Left ventricle myocardium superior (tissue), 1 donor: ENCODE data around the gene STYXL1. TPM values are rescaled to one million over a fixed set of nuclear protein-coding genes. Genes with fewer than 3 reads are reported as not detected.

Source experiments
- ATAC-seq: fragments of 200-7000 bp; cut with Tn5 transposase; one replicate; pipeline ENCODE4 v1.9.1; 2020; ENCODE audit warnings: mild to moderate bottlenecking, moderate library complexity
- DNase-seq: peaks from one replicate; pipeline ENCODE4 v3.0.0-alpha.2; 2020
- intact Hi-C: fragments of 100-400 bp; cut with micrococcal nuclease; formaldehyde crosslinking; loops from one replicate; pipeline ENCODE4 v1.11.0; 2022
- total RNA-seq: library from RNA; stranded (reverse); fragmentation: NEBNext Ultra II Directional; extraction: Animal tissue kit (Norgen Biotek cat#: 25700); gene quantifications from one replicate; pipeline ENCODE4 v1.2.1, GENCODE V29; 2021
- donor health status: DM: no; HTN: yes; CAD: no; lungs with severe emphysema.

STYXL1 gene
- total RNA-seq, 1 donor from 2014 or later = 21.9 TPM

DNA sequence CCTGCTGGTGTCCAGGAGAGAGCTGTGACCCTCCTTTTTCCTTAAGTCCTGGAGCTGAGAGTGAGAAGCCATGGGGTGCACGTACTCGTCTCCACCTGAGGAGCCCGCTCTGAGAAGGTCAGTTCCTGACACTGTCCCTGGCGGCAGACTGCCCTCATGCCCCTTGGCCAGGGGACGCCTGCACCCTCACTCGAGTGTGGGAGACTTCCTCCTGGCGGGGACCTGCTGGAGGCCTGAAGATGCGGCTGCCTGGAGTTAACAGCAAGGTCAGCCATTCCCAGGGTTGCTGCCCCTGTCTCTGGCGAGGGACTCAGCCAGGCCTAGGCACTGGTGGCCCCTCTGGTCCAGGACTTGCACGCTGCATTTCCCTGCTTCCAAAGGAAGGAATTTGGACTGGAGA lies 79.8 kb downstream of the STYXL1 start:
- intact Hi-C loops = no loop called here
- no peak for DNase-seq
- no peak for ATAC-seq

DNA sequence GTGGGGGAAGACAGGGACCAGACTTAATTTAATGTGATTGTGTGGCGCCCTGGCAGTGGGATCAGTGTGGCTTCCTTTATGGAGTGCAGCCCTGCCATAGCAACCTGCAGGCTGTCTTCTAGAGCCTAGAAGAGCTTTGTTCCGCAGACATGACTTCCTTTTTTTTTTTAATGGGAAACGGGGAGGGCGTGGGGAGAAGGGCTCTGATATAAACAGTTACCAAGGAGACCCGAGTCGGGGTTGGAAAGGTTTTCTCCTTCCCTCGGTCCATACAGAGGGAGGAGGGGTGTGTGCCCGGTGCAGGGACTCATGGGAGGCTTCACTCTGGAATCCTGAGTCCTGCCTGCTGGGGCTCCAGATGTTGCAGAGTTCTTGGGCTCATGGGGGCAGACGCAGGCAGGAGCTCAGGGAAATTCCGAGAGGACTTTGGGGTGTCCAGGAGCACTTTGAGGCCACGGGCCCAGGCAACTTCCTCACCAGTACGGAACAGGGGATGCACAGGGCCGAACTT lies 80.3 kb downstream of the STYXL1 start:
- ATAC-seq = peak; percentile 24
- intact Hi-C loops = no loop called here
- peak; percentile 53 for DNase-seq

DNA sequence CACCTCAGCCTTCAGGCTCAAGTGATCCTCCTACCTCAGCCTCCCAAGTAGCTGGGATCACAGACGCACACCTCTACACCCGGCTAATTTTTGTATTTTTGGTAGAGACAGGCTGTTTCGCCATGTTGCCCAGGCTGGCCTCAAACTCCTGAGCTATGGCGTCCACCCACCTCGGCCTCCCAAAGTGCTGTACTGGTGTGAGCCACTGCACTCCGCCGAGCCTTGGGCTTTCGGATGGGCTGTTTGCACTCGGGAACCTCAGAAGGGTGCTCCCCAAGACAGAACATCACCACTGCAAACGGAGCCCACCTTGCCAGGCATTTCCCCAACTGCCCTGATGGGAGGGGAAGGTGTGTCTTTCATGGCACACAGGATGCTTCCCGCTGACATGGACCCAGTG lies 80.7 kb downstream of the STYXL1 start:
- ATAC-seq = no peak
- DNase-seq = no peak
- intact Hi-C loops = no loop called here

DNA sequence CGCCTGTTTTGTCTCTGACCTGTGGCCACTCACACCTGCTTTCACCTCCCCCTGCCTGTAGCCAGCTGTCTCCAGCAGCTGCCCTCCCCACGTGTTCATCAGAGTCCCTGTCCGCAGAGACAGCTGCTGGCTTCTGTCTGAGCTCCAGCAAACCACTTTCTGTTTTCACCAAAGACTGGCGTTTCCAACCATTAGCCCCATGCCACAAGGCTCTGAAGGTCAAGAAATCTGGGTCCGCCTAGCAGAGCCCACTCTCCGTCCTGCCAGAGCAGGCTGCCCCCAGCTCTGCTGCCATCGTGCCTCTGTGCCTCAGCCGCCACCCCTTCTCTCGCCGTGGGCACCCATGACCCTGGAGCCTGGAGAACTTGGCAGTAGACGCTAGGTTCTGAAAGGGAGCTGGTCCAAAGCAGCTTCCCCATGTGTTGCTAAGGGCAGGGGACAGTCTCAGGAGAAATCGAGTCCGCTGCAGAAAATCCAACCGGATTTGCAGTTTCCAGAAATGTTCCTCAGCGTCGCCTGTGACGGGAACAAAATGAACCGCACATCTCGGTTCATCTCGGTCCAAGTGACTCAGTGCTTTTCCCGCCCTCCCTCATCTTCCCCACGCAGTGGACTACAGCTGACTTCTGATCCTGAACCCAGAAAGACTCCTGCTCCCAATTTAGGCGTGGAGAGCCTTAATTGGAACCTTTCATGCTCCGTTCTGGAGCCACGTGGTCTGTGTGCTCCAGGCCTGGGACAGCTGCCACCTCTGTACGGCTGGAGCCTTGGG lies 81.4 kb downstream of the STYXL1 start:
- peak; percentile 77 for DNase-seq
- intact Hi-C loops = no loop called here
- peak; percentile 74 for ATAC-seq

GRCh38 chr7:75965617-75966016 lies 82.2 kb downstream of the STYXL1 start:
- DNase-seq (no peak), ATAC-seq (no peak)
- intact Hi-C loops = no loop called here

DNA sequence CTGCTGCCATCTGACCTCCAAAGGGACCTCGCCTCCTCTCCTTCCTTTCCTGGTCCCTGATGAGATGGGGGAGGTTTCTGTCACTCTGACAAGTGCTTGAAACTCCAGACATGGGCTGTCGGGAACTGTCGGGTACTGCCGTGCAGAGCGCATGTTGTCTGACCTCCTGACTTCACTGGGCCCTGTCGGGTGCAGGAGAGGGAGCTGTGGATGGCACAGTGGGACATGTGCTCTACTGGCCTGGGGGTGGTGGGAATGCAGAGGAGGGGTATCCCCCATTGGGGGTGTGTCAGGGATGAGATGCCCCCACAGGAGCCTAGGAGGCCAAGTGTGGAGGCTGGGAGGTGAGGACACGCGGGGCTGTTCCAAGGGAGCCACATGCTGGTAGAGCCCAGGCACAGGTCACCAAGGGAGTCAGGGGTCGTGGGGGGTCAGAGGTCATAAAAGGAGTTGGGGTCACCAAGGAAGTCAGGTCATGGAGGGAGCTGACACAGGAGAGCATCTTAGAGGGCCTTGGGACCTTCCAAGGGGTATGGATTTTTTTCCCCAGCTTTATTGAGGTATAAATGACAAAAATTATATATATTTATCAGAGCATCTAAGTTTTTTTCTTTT lies 84.3 kb downstream of the STYXL1 start:
- peak; percentile 16 for ATAC-seq
- no peak for DNase-seq
- intact Hi-C loops = no loop called here

DNA sequence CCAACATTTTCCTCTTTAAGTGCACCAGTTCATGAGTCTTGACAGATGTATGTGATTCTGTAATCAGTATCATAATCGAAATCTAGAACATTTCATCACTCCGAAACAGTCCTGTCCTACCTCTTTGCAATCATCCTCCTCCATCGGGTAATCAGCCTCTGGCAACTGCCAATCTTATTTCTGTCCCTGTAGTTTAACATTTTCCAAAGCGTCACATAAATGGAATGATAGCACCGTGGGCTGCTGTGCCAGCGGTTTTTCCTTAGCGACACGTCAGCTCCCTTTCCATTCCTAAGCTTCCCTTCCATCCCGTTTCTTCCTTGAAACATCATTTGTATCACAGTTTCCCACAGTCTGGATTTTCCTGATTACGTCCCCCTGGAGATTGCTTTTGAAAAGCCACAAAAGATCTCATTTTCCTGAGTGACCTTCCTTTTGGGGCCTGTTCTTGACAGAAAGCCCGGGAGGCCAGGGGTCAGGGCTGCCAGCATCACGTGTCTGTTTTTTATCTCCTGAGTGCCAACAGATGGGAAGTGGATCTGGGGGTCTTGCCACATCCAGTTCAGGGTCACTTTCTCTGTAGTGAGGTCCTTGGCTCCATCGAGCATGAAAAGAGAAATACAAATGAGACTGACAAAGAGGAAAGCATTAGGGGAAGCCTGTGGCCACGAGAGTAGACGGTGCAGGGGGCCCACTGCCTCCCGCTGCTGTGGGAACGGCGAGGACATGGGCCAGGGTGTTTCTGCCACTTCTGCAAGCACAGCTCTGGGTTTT lies 85.0 kb downstream of the STYXL1 start:
- intact Hi-C loops = no loop called here
- DNase-seq = peak; percentile 67
- ATAC-seq = peak; percentile 44

GRCh38 chr7:75961218-75961617 lies 86.6 kb downstream of the STYXL1 start:
- ATAC-seq (no peak), DNase-seq (no peak)
- intact Hi-C loops = no loop called here

GRCh38 chr7:75960372-75960771 lies 87.4 kb downstream of the STYXL1 start:
- no peak for DNase-seq
- ATAC-seq = no peak
- intact Hi-C loops = no loop called here

- no peak for ATAC-seq
- DNase-seq = no peak
- intact Hi-C loops = no loop called here
These were observed 88.8 kb downstream of the STYXL1 start for GRCh38 chr7:75958802-75959543.

DNA sequence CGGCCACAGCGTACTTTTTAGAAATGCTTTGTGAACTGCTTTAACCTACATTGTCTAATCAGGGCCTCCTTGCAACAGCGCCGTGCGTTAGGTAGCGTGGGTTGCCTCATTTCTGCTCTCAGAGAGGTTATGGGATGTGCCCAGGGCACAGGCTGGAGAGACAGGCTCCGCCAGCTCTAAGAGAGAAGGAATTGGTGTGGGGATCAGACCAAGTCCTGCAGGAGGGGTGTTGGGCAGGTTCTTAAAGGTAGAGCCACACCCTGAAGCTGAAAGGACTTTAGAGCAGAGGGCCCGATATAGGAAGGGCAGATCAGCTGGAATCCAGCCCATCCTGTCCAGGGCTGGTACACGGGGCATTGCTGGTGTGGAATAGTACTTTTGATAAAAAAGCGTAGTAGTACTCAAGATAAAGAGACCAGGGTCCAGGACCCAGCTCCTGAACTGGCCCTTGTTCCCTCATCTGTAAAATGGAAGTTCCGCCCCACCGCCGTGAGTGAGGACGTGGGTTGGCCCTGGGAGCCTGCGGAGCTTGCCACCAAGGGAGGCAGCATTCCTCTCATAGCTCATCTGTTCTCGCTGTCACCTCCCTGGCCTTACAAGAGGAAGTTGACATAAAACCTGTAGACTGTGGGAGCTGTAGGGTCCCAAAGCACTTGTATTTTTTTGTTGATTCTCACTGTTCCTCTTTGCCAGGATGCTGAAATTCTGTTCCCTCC lies 90.6 kb downstream of the STYXL1 start:
- intact Hi-C loops = no loop called here
- ATAC-seq = peak; percentile 44
- no peak for DNase-seq

GRCh38 chr7:75955331-75955955 lies 92.4 kb downstream of the STYXL1 start:
- no peak for DNase-seq
- ATAC-seq = no peak
- intact Hi-C loops = no loop called here

DNA sequence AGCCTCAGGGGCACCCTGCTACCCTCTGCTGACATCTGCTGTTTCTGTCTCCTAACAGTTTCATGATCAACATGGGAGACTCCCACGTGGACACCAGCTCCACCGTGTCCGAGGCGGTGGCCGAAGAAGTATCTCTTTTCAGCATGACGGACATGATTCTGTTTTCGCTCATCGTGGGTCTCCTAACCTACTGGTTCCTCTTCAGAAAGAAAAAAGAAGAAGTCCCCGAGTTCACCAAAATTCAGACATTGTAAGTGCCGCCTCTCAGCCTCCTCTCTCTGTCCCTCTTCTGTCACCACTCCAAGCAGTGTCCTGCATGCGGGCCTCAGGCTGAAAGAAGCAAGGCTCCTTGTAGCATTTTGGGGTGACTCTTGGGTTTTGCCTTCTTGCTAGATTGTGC lies 93.9 kb downstream of the STYXL1 start:
- intact Hi-C loops = loop anchor here (5.0 kb wide), 1 partner anchor 37 kb away; the partner anchor contains the start of gene POR
- DNase-seq = no peak
- no peak for ATAC-seq

GRCh38 chr7:75953431-75953830 lies 94.4 kb downstream of the STYXL1 start:
- intact Hi-C loops = loop anchor here (5.0 kb wide), 1 partner anchor 36 kb away; the partner anchor contains the start of gene POR
- no peak for DNase-seq
- ATAC-seq = no peak

DNA sequence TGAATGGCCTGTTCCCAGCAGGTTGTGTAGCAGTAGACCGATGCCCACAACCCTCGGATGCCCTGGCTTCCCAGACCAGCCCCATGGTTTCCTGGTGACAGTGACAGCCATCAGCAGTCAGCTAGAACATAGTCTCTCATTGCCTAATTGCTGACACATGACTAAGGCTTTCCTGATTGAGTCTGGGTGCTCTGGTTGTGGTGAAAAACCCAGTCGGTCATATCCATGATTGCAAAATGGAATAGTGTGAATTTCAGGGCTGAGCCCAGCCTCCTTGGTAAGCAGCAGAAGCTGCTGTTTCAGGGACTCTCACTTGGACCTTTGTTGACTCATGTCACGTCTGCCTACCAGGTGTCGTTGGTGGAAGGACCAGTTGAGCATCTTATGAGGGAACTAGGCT lies 96.3 kb downstream of the STYXL1 start:
- intact Hi-C loops = loop anchor here (5.0 kb wide), 1 partner anchor 34 kb away; the partner anchor contains the start of gene POR
- ATAC-seq = peak; percentile 76
- no peak for DNase-seq

DNA sequence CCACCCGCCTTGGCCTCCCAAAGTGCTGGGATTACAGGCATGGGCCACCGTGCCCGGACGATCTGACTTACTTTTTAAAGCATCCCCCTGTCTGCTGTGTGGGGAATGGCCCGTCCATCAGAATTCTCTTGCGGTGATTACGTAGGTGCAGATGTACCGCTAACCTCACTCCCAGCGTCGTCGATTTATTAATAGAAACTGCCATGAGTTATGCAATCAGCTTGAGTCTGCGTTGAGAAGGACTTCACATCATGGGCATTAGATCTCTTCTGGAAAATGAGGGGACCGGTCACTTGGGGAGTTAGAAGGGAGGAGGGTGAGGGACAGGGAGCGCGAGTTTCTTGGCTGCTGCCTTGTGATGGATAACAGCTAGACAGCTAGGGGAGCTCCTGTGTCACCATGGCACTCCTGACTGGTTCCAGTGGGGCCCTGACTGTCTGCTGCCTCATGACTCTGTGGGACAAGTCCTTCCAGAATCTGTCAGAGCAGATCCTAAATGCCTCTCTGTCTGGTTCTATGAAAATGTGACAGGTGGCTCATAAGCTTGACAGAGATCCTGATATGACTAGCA lies 97.6 kb downstream of the STYXL1 start:
- ATAC-seq (peak; percentile 70), DNase-seq (peak; percentile 45)
- intact Hi-C loops = loop anchor here (5.0 kb wide), 1 partner anchor 33 kb away; the partner anchor contains the start of gene POR

- DNase-seq (no peak), ATAC-seq (no peak)
- intact Hi-C loops = no loop called here
These were observed 99.6 kb downstream of the STYXL1 start for GRCh38 chr7:75948179-75948578.
